Lower leg skin (tissue), 4 donors: ENCODE measurements around the gene PIP4K2A. TPM values are rescaled to one million over a fixed set of nuclear protein-coding genes. Genes with fewer than 3 reads are reported as not detected.

Experiments
- DNase-seq, 2 donors: peaks; one replicate each; pipeline ENCODE4 v3.0.0-alpha.2; 2019; ENCODE audit warnings: low spot score in 2 of 2
- H3K4me3 ChIP-seq: fragments of 200-600 bp; sonication (generic); 2 replicates; pipeline ENCODE4 v1.5.1; 2017; ENCODE audit warnings: mild to moderate bottlenecking, low read depth; ENCODE audit not compliant: poor library complexity, severe bottlenecking
- CTCF ChIP-seq, 3 donors: fragments of 450-650 bp; IDR thresholded peaks; one replicate each; pipeline ENCODE4 v1.5.1; 2016; ENCODE audit warnings: antibody characterized with exemption in 3 of 3, mild to moderate bottlenecking in 3 of 3, moderate library complexity in 2 of 3
- POLR2A ChIP-seq, 2 donors: fragments of 450-650 bp; IDR thresholded peaks; one replicate each; pipeline ENCODE4 v1.6.1; 2016 to 2017; ENCODE audit warnings: antibody characterized with exemption in 2 of 2, mild to moderate bottlenecking in 1 of 2, moderate library complexity in 1 of 2
- WGBS, 2 donors: methylation state at CpG; one replicate each; pipeline ENCODE4 v1.1.5; 2018; 5-methylcytosine and 5-hydroxymethylcytosine counted together
- intact Hi-C: fragments of 100-400 bp; cut with DNase I; formaldehyde crosslinking; loops from one replicate; pipeline ENCODE4 v1.15.0; 2023; ENCODE audit warnings: low total_unique reads
- total RNA-seq, 4 donors: library from RNA; depleted of rRNA; stranded (reverse); fragments of >200 nt; gene quantifications; one replicate each; pipeline ENCODE4 v1.1.0, GENCODE V29; 2016

Gene PIP4K2A
- total RNA-seq, 4 donors from 2014 or later: 2.3 to 12.4 (median 6.6) TPM

- WGBS, 2 donors: 57 to 63% methylated on average over 4 of the region's 4 CpGs
- intact Hi-C loops: no loop called here
- no peak overlapping the region for H3K4me3 ChIP-seq
- no peak for DNase-seq
- TF ChIP-seq POLR2A (IDR thresholded peaks at IDR 0.05) (no peak), CTCF (IDR thresholded peaks at IDR 0.05) (no peak)
These were observed 96.1 kb downstream of the PIP4K2A start for GRCh38 chr10:22618078-22618785.

GRCh38 chr10:22617516-22617915 is 96.9 kb downstream of the PIP4K2A start:
- no peak for TF ChIP-seq CTCF (IDR thresholded peaks at IDR 0.05)
- TF ChIP-seq POLR2A (IDR thresholded peaks at IDR 0.05): no peak
- no peak overlapping the region for H3K4me3 ChIP-seq
- WGBS, 2 donors: 88 to 91% methylated on average over 3 of the region's 3 CpGs
- DNase-seq: no peak
- intact Hi-C loops: no loop called here

GRCh38 chr10:22617051-22617450 is 97.3 kb downstream of the PIP4K2A start:
- intact Hi-C loops: no loop called here
- WGBS, 2 donors: 88 to 92% methylated on average over 3 of the region's 3 CpGs
- TF ChIP-seq CTCF (IDR thresholded peaks at IDR 0.05): no peak
- TF ChIP-seq POLR2A (IDR thresholded peaks at IDR 0.05): no peak

GRCh38 chr10:22615819-22616499 is 98.4 kb downstream of the PIP4K2A start:
- WGBS, 2 donors: 46 to 54% methylated on average over 11 of the region's 11 CpGs

More at GRCh38 chr10:22617051-22617450, 97.3 kb downstream of the PIP4K2A start:
- H3K4me3 ChIP-seq: no peak overlapping the region
- DNase-seq: no peak

GRCh38 chr10:22615101-22615500 is 99.3 kb downstream of the PIP4K2A start:
- H3K4me3 ChIP-seq: no peak overlapping the region
- no peak for DNase-seq
- no peak for TF ChIP-seq CTCF (IDR thresholded peaks at IDR 0.05)
- no peak for TF ChIP-seq POLR2A (IDR thresholded peaks at IDR 0.05)
- intact Hi-C loops: no loop called here
- 88 to 95% methylated on average over 2 of the region's 2 CpGs for WGBS, 2 donors

More at GRCh38 chr10:22615819-22616499, 98.4 kb downstream of the PIP4K2A start:
- no peak overlapping the region for H3K4me3 ChIP-seq
- intact Hi-C loops: no loop called here
- TF ChIP-seq CTCF (IDR thresholded peaks at IDR 0.05): no peak
- no peak for DNase-seq
